ENCODE results near the gene CST6. TPM values are rescaled to one million over a fixed set of nuclear protein-coding genes. Genes with fewer than 3 reads are reported as not detected.

Gene CST6
- total and polyA plus RNA-seq, 2 donors (not counting 3 experiments of a cell fraction or from before 2014, with no cell fraction given) = 0.46 to 2.2 TPM

- H2AFZ ChIP-seq (ENCODE audit: low read depth, low read length) = no peak overlapping the region
- no peak overlapping the region for H3K4me3 ChIP-seq (replicated peaks in 1 of 3; ENCODE audit: insufficient read depth in 1 of 3, low read depth in 1 of 3, low read length in 3 of 3)
- TF ChIP-seq POLR2A (IDR thresholded peaks at IDR 0.05; ENCODE audit: low read depth, low read length) (no peak), MYC (IDR thresholded peaks at IDR 0.05; ENCODE audit: low read depth, low read length) (no peak), JUN (IDR thresholded peaks at IDR 0.05; ENCODE audit: borderline replicate concordance, insufficient read depth, insufficient read length, low read depth) (no peak), EZH2 (IDR thresholded peaks at IDR 0.05; ENCODE audit: borderline replicate concordance, low read depth, low read length, severe bottlenecking) (no peak), POLR2AphosphoS5 (IDR thresholded peaks at IDR 0.05; ENCODE audit: insufficient read depth, low read depth, low read length) (no peak), GATA2 (IDR thresholded peaks at IDR 0.05; ENCODE audit: insufficient read depth, insufficient read length, low read depth, low read length) (no peak), FOS (IDR thresholded peaks at IDR 0.05; ENCODE audit: borderline replicate concordance, insufficient read depth, low read length) (no peak), CTCF (IDR thresholded peaks at IDR 0.05; ENCODE audit: extremely low read depth in 1 of 2, insufficient read depth in 1 of 2, low read depth in 1 of 2, low read length in 2 of 2) (no peak), MAX (IDR thresholded peaks at IDR 0.05; ENCODE audit: insufficient read depth, insufficient read length) (no peak)
- peaks cover 7% of the 10 kb centered on the region for H3K4me1 ChIP-seq (ENCODE audit: control insufficient read depth, extremely low read depth, insufficient read depth, low read length)
- intact Hi-C loops (cut with micrococcal nuclease) = no loop called here
- H3K27ac ChIP-seq (ENCODE audit: insufficient read depth, low read depth, low read length) = no peak overlapping the region
- no peaks in the 10 kb centered on the region for H3K9me1 ChIP-seq (replicated peaks; ENCODE audit: control insufficient read depth, extremely low read depth, insufficient read depth, low read length)
- ChIA-PET CTCF (no interaction called here), POLR2A (no interaction called here)
- no peak overlapping the region for H3K9ac ChIP-seq (replicated peaks; ENCODE audit: extremely low read depth, insufficient read depth, low read length)
- FAIRE-seq = no peak
- H3K27me3 ChIP-seq (ENCODE audit: control insufficient read depth in 2 of 2, insufficient read depth in 2 of 2, low read length in 2 of 2) = peaks cover 2 to 3% of the 10 kb centered on the region in 2 experiments
- no peak overlapping the region for H3K4me2 ChIP-seq (ENCODE audit: insufficient read depth, low read length)
- dilution Hi-C loops (cut with MboI; ENCODE audit: extremely low pct_ligation_motif_present, low sequenced_read_pairs) = no loop called here
- no peaks in the 10 kb centered on the region for H3K9me3 ChIP-seq (replicated peaks; ENCODE audit: control insufficient read depth, insufficient read depth, low read length)
- no peak for DNase-seq (ENCODE audit: low read depth, low spot score)
- H3K79me2 ChIP-seq (ENCODE audit: control insufficient read depth, insufficient read depth, low read length) = peaks cover 6% of the 10 kb centered on the region
- no TSS peak for BruUV-seq (replicated peaks)
- no peaks in the 10 kb centered on the region for H3K36me3 ChIP-seq (ENCODE audit: control insufficient read depth in 2 of 2, extremely low read depth in 1 of 2, insufficient read depth in 2 of 2, low read length in 2 of 2)
- H4K20me1 ChIP-seq (replicated peaks; ENCODE audit: control insufficient read depth, extremely low read depth, insufficient read depth, low read length) = no peaks in the 10 kb centered on the region
Measured at GRCh38 chr11:66047541-66048365, 35.9 kb downstream of the CST6 start.
